H9 (cell line): ENCODE measurements around the gene PAK2. TPM values are rescaled to one million over a fixed set of nuclear protein-coding genes. Genes with fewer than 3 reads are reported as not detected.
A peak's percentile ranks its signal among the peaks of the same experiment; 100 is the strongest.

Experiments
- DNase-seq: peaks from one replicate; pipeline ENCODE4 v3.0.0-alpha.2; 2017
- H2AFZ ChIP-seq: one replicate; pipeline ENCODE4 v1.6.1; 2013; ENCODE audit warnings: mild to moderate bottlenecking, low read length, control low read depth, moderate library complexity
- H2AK5ac ChIP-seq: 2 replicates; pipeline ENCODE4 v1.6.1; 2013; ENCODE audit warnings: low read length, control low read depth, mixed read lengths; ENCODE audit not compliant: insufficient read length
- H2BK120ac ChIP-seq: one replicate; pipeline ENCODE4 v1.6.1; 2013; ENCODE audit warnings: low read depth, mild to moderate bottlenecking, low read length, control low read depth, inconsistent platforms; ENCODE audit not compliant: poor library complexity, severe bottlenecking
- H2BK12ac ChIP-seq: 2 replicates; pipeline ENCODE4 v1.6.1; 2013; ENCODE audit warnings: low read length, control low read depth, mixed read lengths, low read depth; ENCODE audit not compliant: insufficient read length
- H2BK15ac ChIP-seq: 2 replicates; pipeline ENCODE4 v1.6.1; 2013; ENCODE audit warnings: low read depth, low read length, control low read depth
- H2BK20ac ChIP-seq: one replicate; pipeline ENCODE4 v1.6.1; 2013; ENCODE audit warnings: low read depth, mild to moderate bottlenecking, low read length, control low read depth, inconsistent platforms; ENCODE audit not compliant: poor library complexity, severe bottlenecking
- H2BK5ac ChIP-seq: 2 replicates; pipeline ENCODE4 v1.6.1; 2013; ENCODE audit warnings: low read length, control low read depth, mixed read lengths; ENCODE audit not compliant: insufficient read length
- H3K14ac ChIP-seq: 2 replicates; pipeline ENCODE4 v1.6.1; 2013; ENCODE audit warnings: low read length, control low read depth; ENCODE audit not compliant: insufficient read depth
- H3K18ac ChIP-seq: 2 replicates; pipeline ENCODE4 v1.6.1; 2013; ENCODE audit warnings: low read depth, mild to moderate bottlenecking, mixed read lengths, low read length, control low read depth; ENCODE audit not compliant: insufficient read length
- H3K23ac ChIP-seq: 2 replicates; pipeline ENCODE4 v1.6.1; 2013; ENCODE audit warnings: low read length, control low read depth, mixed read lengths, low read depth; ENCODE audit not compliant: insufficient read length
- H3K23me2 ChIP-seq: 2 replicates; pipeline ENCODE4 v1.6.1; 2013; ENCODE audit warnings: low read depth, mild to moderate bottlenecking, mixed read lengths, low read length, control low read depth; ENCODE audit not compliant: insufficient read length, poor library complexity, severe bottlenecking
- H3K27ac ChIP-seq: 2 replicates; pipeline ENCODE4 v1.5.1; 2013; ENCODE audit warnings: low read length, control low read depth, mixed read lengths, low read depth; ENCODE audit not compliant: insufficient read length
- H3K27me3 ChIP-seq: 2 replicates; pipeline ENCODE4 v1.6.1; 2013; ENCODE audit warnings: low read length, control low read depth, inconsistent platforms; ENCODE audit not compliant: insufficient read depth
- H3K4ac ChIP-seq: 2 replicates; pipeline ENCODE4 v1.6.1; 2013; ENCODE audit warnings: low read depth, mild to moderate bottlenecking, control low read depth, inconsistent platforms, low read length, moderate library complexity
- H3K4me1 ChIP-seq: 2 replicates; pipeline ENCODE4 v1.6.1; 2013; ENCODE audit warnings: low read length, control low read depth, inconsistent platforms; ENCODE audit not compliant: insufficient read depth
- H3K4me2 ChIP-seq: 2 replicates; pipeline ENCODE4 v1.6.1; 2013; ENCODE audit warnings: low read length, control low read depth, mixed read lengths; ENCODE audit not compliant: insufficient read length, insufficient read depth
- H3K56ac ChIP-seq: 2 replicates; pipeline ENCODE4 v1.6.1; 2013; ENCODE audit warnings: low read depth, mild to moderate bottlenecking, mixed read lengths, low read length, control low read depth; ENCODE audit not compliant: insufficient read length
- H3K79me1 ChIP-seq: 2 replicates; pipeline ENCODE4 v1.6.1; 2013; ENCODE audit warnings: low read depth, mild to moderate bottlenecking, moderate library complexity, low read length, control low read depth, inconsistent platforms; ENCODE audit not compliant: insufficient read depth, poor library complexity, severe bottlenecking
- H3K79me2 ChIP-seq: 2 replicates; pipeline ENCODE4 v1.6.1; 2013; ENCODE audit warnings: low read length, control low read depth, inconsistent platforms; ENCODE audit not compliant: insufficient read depth
- H3K9ac ChIP-seq: 2 replicates; pipeline ENCODE4 v1.6.1; 2013; ENCODE audit warnings: low read length, control low read depth, mixed read lengths; ENCODE audit not compliant: insufficient read length; ENCODE audit errors: extremely low read depth
- H3K9me3 ChIP-seq: one replicate; pipeline ENCODE4 v1.6.1; 2013; ENCODE audit warnings: low read depth, low read length, inconsistent platforms; ENCODE audit not compliant: control insufficient read depth
- H3T11ph ChIP-seq: one replicate; pipeline ENCODE4 v1.6.1; 2013; ENCODE audit warnings: mild to moderate bottlenecking, low read length, control low read depth, inconsistent platforms
- H4K20me1 ChIP-seq: one replicate; pipeline ENCODE4 v1.6.1; 2013; ENCODE audit not compliant: control insufficient read depth, insufficient read length, insufficient read depth
- H4K5ac ChIP-seq: 2 replicates; pipeline ENCODE4 v1.6.1; 2013; ENCODE audit warnings: low read depth, mild to moderate bottlenecking, mixed read lengths, low read length, control low read depth; ENCODE audit not compliant: insufficient read length
- H4K8ac ChIP-seq: replicated peaks from 2 replicates; pipeline ENCODE4 v1.6.1; 2013; ENCODE audit warnings: low read length, control low read depth, mixed read lengths, low read depth; ENCODE audit not compliant: insufficient read length
- H4K91ac ChIP-seq: 2 replicates; pipeline ENCODE4 v1.6.1; 2013; ENCODE audit warnings: low read depth, mild to moderate bottlenecking, moderate library complexity, mixed read lengths, low read length, control low read depth; ENCODE audit not compliant: insufficient read length
- H3K27ac Mint-ChIP-seq, 3 experiments: 2 replicates in 2 of 3; 3 replicates in 1 of 3; pipeline ENCODE4 v1.8.0; 2020 to 2021; ENCODE audit warnings: mixed read lengths in 3 of 3, mild to moderate bottlenecking in 1 of 3, moderate library complexity in 1 of 3
- H3K27me3 Mint-ChIP-seq: 2 replicates; pipeline ENCODE4 v1.8.0; 2021; ENCODE audit warnings: low read depth, mild to moderate bottlenecking, moderate library complexity, mixed read lengths
- H3K36me3 Mint-ChIP-seq, 3 experiments: 2 replicates in 2 of 3; 3 replicates in 1 of 3; pipeline ENCODE4 v1.8.0; 2020 to 2021; ENCODE audit warnings: low read depth in 3 of 3, mixed read lengths in 3 of 3; ENCODE audit not compliant: insufficient read depth in 1 of 3
- H3K4me1 Mint-ChIP-seq, 2 experiments: 2 replicates each; pipeline ENCODE4 v1.8.0; 2020; ENCODE audit warnings: mixed read lengths in 2 of 2
- H3K4me3 Mint-ChIP-seq, 2 experiments: 2 replicates in 1 of 2; 3 replicates in 1 of 2; pipeline ENCODE4 v1.8.0; 2020 to 2021; ENCODE audit warnings: mild to moderate bottlenecking in 2 of 2, mixed read lengths in 2 of 2, moderate library complexity in 1 of 2
- H3K9me3 Mint-ChIP-seq, 2 experiments: 2 replicates in 1 of 2; 3 replicates in 1 of 2; pipeline ENCODE4 v1.8.0; 2020; ENCODE audit warnings: mild to moderate bottlenecking in 2 of 2, mixed read lengths in 2 of 2, moderate library complexity in 1 of 2
- CTCF ChIP-seq: fragments of 200-600 bp; sonication (generic); conservative IDR thresholded peaks from 3 replicates; pipeline ENCODE4 v1.8.0; 2021; ENCODE audit warnings: antibody characterized with exemption, mild to moderate bottlenecking
- WGBS: extraction: QIAGEN DNeasy Blood & Tissue Kit; methylation state at CpG from one replicate; pipeline ENCODE4 v1.1.7; 2013; ENCODE audit warnings: missing lambda C conversion rate, low lambda C conversion rate, mixed read lengths; ENCODE audit not compliant: insufficient read length; ENCODE audit errors: extremely low coverage; 5-methylcytosine and 5-hydroxymethylcytosine counted together
- total RNA-seq: library from RNA; stranded (reverse); gene quantifications from 2 replicates; pipeline ENCODE4 v1.2.1, GENCODE V29; 2021

The PAK2 gene
- total RNA-seq, 1 experiment from 2014 or later = 65.7 TPM

GRCh38 chr3:196789885-196790359 is 50.3 kb downstream of the PAK2 start:
- H3K56ac ChIP-seq = no peak overlapping the region
- peaks cover 20% of the 10 kb centered on the region for H3K79me1 ChIP-seq
- H2BK5ac ChIP-seq = no peak overlapping the region
- no peak overlapping the region for H2AK5ac ChIP-seq
- H3K14ac ChIP-seq = no peak overlapping the region
- H3K27ac Mint-ChIP-seq = peak overlapping the region in 1 of 3 experiments; percentile 52; a peak in 2 of 7 replicates
- no peaks in the 10 kb centered on the region for H3K27me3 ChIP-seq
- no peak overlapping the region for H3K23ac ChIP-seq
- no peaks in the 10 kb centered on the region for H4K20me1 ChIP-seq
- no peak overlapping the region for H4K5ac ChIP-seq
- H3K79me2 ChIP-seq = peaks cover 13% of the 10 kb centered on the region; the same call in 1 of the 2 replicates
- no peak overlapping the region for H3K4ac ChIP-seq
- H3K9ac ChIP-seq = no peak overlapping the region
- TF ChIP-seq CTCF = no peak
- no CpG with 5 or more reads among the region's 6 CpGs for WGBS
- no peak overlapping the region for H2BK12ac ChIP-seq
- H3K4me2 ChIP-seq = no peak overlapping the region
- peaks cover 18 to 32% of the 10 kb centered on the region in 2 experiments for H3K9me3 Mint-ChIP-seq
- H3K27ac ChIP-seq = no peak overlapping the region
- no peak overlapping the region for H3T11ph ChIP-seq
- H3K18ac ChIP-seq = no peak overlapping the region
- no peak overlapping the region for H2BK20ac ChIP-seq
- H3K4me1 ChIP-seq = 0 out of 2 replicates have a peak, but pooled peaks cover 10% of the 10 kb centered on the region
- peaks cover 12% of the 10 kb centered on the region for H3K9me3 ChIP-seq
- H4K91ac ChIP-seq = no peak overlapping the region
- H3K4me1 Mint-ChIP-seq = peaks cover 31 to 35% of the 10 kb centered on the region in 2 experiments
- H3K4me3 Mint-ChIP-seq = no peak overlapping the region
- H4K8ac ChIP-seq = no peak overlapping the region
- DNase-seq = no peak
- H3K23me2 ChIP-seq = no peaks in the 10 kb centered on the region
- no peak overlapping the region for H2AFZ ChIP-seq
- peaks cover 68 to 69% (median 69%) of the 10 kb centered on the region in 3 experiments for H3K36me3 Mint-ChIP-seq
- no peaks in the 10 kb centered on the region for H3K27me3 Mint-ChIP-seq
- no peak overlapping the region for H2BK15ac ChIP-seq
- H2BK120ac ChIP-seq = no peak overlapping the region
